ENCODE data around the gene KRT75.
"Not testable (repeated sequence)": the region's sequence is repeated elsewhere in the genome, so short reads cannot be mapped to it uniquely, and the experiment has no call there.

DNA sequence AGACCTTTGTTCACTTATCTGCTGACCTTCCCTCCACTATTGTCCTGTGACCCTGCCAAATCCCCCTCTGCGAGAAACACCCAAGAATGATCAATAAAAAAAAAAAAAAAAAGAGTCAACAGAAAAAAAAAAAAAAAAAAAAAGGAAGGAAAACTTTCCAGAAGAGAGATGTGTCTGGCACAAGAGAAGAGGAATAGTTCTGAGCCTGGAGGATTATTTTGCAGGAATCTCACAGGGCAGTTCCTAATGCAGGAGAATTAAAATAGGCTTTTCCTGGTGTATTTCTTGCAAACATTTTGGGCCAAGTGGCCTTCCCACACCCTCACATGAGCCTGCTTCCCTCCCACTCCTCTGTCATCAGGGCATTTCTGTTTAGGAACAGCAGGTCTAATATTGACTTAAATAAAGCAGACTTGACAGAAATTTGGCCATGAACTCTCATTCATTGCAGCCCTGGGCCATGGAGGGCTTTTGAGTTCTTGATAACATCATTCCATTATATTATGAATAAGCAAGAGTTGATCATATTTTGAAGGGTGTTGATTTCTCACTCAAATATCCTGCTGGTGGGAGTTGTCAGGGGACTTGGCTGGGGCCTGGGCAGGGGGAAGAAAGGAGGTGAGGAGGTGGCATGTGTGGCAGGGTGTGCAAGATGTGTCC is 23.5 kb downstream of the KRT75 start:
- not testable (repeated sequence) for TF ChIP-seq CTCF (conservative IDR thresholded peaks at IDR 0.05); ZFX (IDR thresholded peaks at IDR 0.05)
